Diencephalon (tissue), 1 donor: ENCODE measurements around the gene EI24. TPM values are rescaled to one million over a fixed set of nuclear protein-coding genes. Genes with fewer than 3 reads are reported as not detected.

Experiments
- small RNA-seq: library from RNA; depleted of rRNA; stranded (forward); fragments of <200 nt; gene quantifications from one replicate; pipeline ENCODE3, GENCODE V24; 2014
- total RNA-seq: library from RNA; depleted of rRNA; stranded (reverse); fragments of >200 nt; gene quantifications from one replicate; pipeline ENCODE4 v1.2.3, GENCODE V29; 2014

Gene EI24
- 90.2 TPM for total RNA-seq

GRCh38 chr11:125568970-125569914 lies at the start of gene EI24:
TSS of gene EI24 (plus strand) at chr11:125569477. CDS start at chr11:125572528, 3,051 bp downstream.

GRCh38 chr11:125592305-125593113 lies 23.2 kb downstream of the EI24 start, which contains the start of gene STT3A:
TSS of gene STT3A (plus strand) at chr11:125592852. CDS start at chr11:125595916, 3,064 bp downstream.

GRCh38 chr11:125624756-125625213 lies 55.5 kb downstream of the EI24 start, which contains the start of gene CHEK1:
TSS of gene CHEK1 (plus strand) at chr11:125625163. CDS start at chr11:125626769, 1,606 bp downstream.

Small RNA genes within 50 kb of the gene (small RNA-seq; reads per million reads assigned to genes)
- not detected for gene RNU6-1156P

Other genes with a start within 250 kb of the EI24 start
- gene FEZ1, start 73.2 kb upstream of the EI24 start, total RNA-seq, result 289 TPM
- gene STT3A, start 23.4 kb downstream of the EI24 start, total RNA-seq, result 104 TPM
- gene CHEK1, start 55.7 kb downstream of the EI24 start, total RNA-seq, result 21.9 TPM
- 0.92 TPM for gene ACRV1, start 111.4 kb downstream of the EI24 start, total RNA-seq
- gene PATE1, start 176.8 kb downstream of the EI24 start, total RNA-seq, result not detected
- 2.1 TPM for gene PATE2, start 209.4 kb downstream of the EI24 start, total RNA-seq
- not detected for gene PATE3, start 218.7 kb downstream of the EI24 start, total RNA-seq